Spleen (tissue), 11 donors: ENCODE results near the gene MBTPS1. TPM values are rescaled to one million over a fixed set of nuclear protein-coding genes. Genes with fewer than 3 reads are reported as not detected.

Experiments used
- DNase-seq: peaks from one replicate; pipeline ENCODE4 v3.0.0-alpha.2; 2020
- H3K27ac ChIP-seq, 8 donors: fragments of 200-600 bp; sonication (generic) in 7 of 8; 1 replicate in 4 of 8; 2 replicates in 4 of 8; pipeline versions ENCODE4 v1.5.0 to v1.8.0; 2016 to 2021; ENCODE audit warnings: inconsistent platforms in 4 of 8, mild to moderate bottlenecking in 4 of 8, moderate library complexity in 1 of 8
- H3K27me3 ChIP-seq, 7 donors: fragments of 200-600 bp; sonication (generic) in 6 of 7; replicated peaks in 1 of 7; 1 replicate in 4 of 7; 2 replicates in 3 of 7; pipeline versions ENCODE4 v1.5.0 to v1.8.0; 2016 to 2021; ENCODE audit warnings: inconsistent platforms in 3 of 7, mild to moderate bottlenecking in 1 of 7
- H3K36me3 ChIP-seq, 6 donors: fragments of 200-600 bp; sonication (generic) in 5 of 6; 1 replicate in 4 of 6; 2 replicates in 2 of 6; pipeline versions ENCODE4 v1.5.0 to v1.8.0; 2016 to 2021; ENCODE audit warnings: inconsistent platforms in 2 of 6
- H3K4me1 ChIP-seq, 6 donors: fragments of 200-600 bp; sonication (generic) in 5 of 6; 1 replicate in 3 of 6; 2 replicates in 3 of 6; pipeline versions ENCODE4 v1.5.0 to v1.8.0; 2016 to 2021; ENCODE audit warnings: inconsistent platforms in 3 of 6
- H3K4me3 ChIP-seq, 8 donors: fragments of 200-600 bp; sonication (generic) in 7 of 8; 1 replicate in 4 of 8; 2 replicates in 4 of 8; pipeline versions ENCODE4 v1.5.0 to v1.8.0; 2016 to 2021; ENCODE audit warnings: inconsistent platforms in 4 of 8, mild to moderate bottlenecking in 4 of 8, moderate library complexity in 2 of 8
- H3K9me3 ChIP-seq, 8 donors: fragments of 200-600 bp; sonication (generic) in 7 of 8; 1 replicate in 4 of 8; 2 replicates in 4 of 8; pipeline versions ENCODE4 v1.5.0 to v1.8.0; 2016 to 2021; ENCODE audit warnings: inconsistent platforms in 4 of 8
- CTCF ChIP-seq, 11 experiments: fragments of 200-600 bp in 7 of 11; fragments of 450-650 bp in 4 of 11; sonication (generic) in 4 of 11; IDR thresholded peaks in 8 of 11; conservative IDR thresholded peaks in 3 of 11; 1 replicate in 7 of 11; 2 replicates in 4 of 11; pipeline versions ENCODE4 v1.4.0 to v1.8.0; 2016 to 2021; ENCODE audit warnings: antibody characterized with exemption in 11 of 11, inconsistent platforms in 4 of 11, mild to moderate bottlenecking in 1 of 11
- POLR2A ChIP-seq, 3 donors: fragments of 450-650 bp; IDR thresholded peaks; one replicate each; pipeline ENCODE4 v1.5.1; 2017; ENCODE audit warnings: antibody characterized with exemption in 3 of 3, mild to moderate bottlenecking in 1 of 3
- POLR2AphosphoS5 ChIP-seq, 3 donors: sonication (generic); formaldehyde crosslinking; IDR thresholded peaks; one replicate each; pipeline ENCODE4 v1.5.1; 2017; ENCODE audit warnings: antibody characterized with exemption in 3 of 3
- WGBS, 5 donors: extraction: QIAGEN DNeasy Blood & Tissue Kit in 3 of 5; methylation state at CpG; one replicate each; pipeline versions ENCODE4 v1.1.5 to v1.1.7; 2013 to 2018; 5-methylcytosine and 5-hydroxymethylcytosine counted together
- intact Hi-C: fragments of 100-400 bp; cut with DNase I; formaldehyde crosslinking; loops from one replicate; pipeline ENCODE4 v1.15.0; 2023; ENCODE audit warnings: low total_unique reads
- polyA plus RNA-seq, 3 donors: library from polyadenylated mRNA; stranded (reverse); fragments of 200-250 nt; gene quantifications; one replicate each; pipeline ENCODE4 v1.2.1, GENCODE V29; 2013
- total RNA-seq, 7 donors: library from RNA; depleted of rRNA in 3 of 7; stranded (reverse); fragments of >200 nt in 3 of 7; fragmentation: NEBNext Ultra II Directional in 4 of 7; extraction: Animal tissue kit (Norgen Biotek cat#: 25700) in 4 of 7; gene quantifications; one replicate each; pipeline versions ENCODE4 v1.1.0 to v1.2.1, GENCODE V29; 2016 to 2021
- donor health status: healthy with polysubstance abuse.
- donor health status: DM: no; HTN: no; CAD: no; lungs with moderate emphysema.
- donor health status: DM: no; HTN: no; CAD: no.
- donor health status: Bipolar disorder and iron deficiency.
- donor health status: healthy.
- donor health status: DM: no; HTN: no; CAD: no.
- donor health status: DM: yes; HTN: yes; CAD: no.

The MBTPS1 gene
- total and polyA plus RNA-seq, 10 donors: 34.5 to 121 (median 91.1) TPM

- H3K4me3 ChIP-seq: no peak overlapping the region
- 89 to 96% (median 93%) methylated on average over 4 of the region's 4 CpGs for WGBS, 5 donors
- no peaks in the 10 kb centered on the region for H3K4me1 ChIP-seq
- peaks cover 0 to 30% (median 6%) of the 10 kb centered on the region in 7 donors for H3K27me3 ChIP-seq
- H3K27ac ChIP-seq: no peak overlapping the region
- no peaks in the 10 kb centered on the region for H3K9me3 ChIP-seq
- intact Hi-C loops: no loop called here
- DNase-seq: no peak
- no peaks in the 10 kb centered on the region for H3K36me3 ChIP-seq
- TF ChIP-seq CTCF (IDR thresholded peaks at IDR 0.05 in 8 of 11, conservative IDR thresholded peaks at IDR 0.05 in 3 of 11) (no peak), POLR2AphosphoS5 (IDR thresholded peaks at IDR 0.05) (no peak), POLR2A (IDR thresholded peaks at IDR 0.05) (no peak)
Measured at GRCh38 chr16:84155226-84155625, 38.5 kb upstream of the MBTPS1 start.

GRCh38 chr16:84153660-84154214 is 37.0 kb upstream of the MBTPS1 start:
- peak; percentile 13 for DNase-seq
- no peaks in the 10 kb centered on the region for H3K36me3 ChIP-seq
- 72 to 82% (median 80%) methylated on average over 8 of the region's 8 CpGs for WGBS, 5 donors
- H3K27me3 ChIP-seq: peaks cover 0 to 15% (median 0%) of the 10 kb centered on the region in 7 donors
- no peak for TF ChIP-seq POLR2A (IDR thresholded peaks at IDR 0.05)
- no peak for TF ChIP-seq POLR2AphosphoS5 (IDR thresholded peaks at IDR 0.05)
- TF ChIP-seq CTCF (IDR thresholded peaks at IDR 0.05 in 8 of 11, conservative IDR thresholded peaks at IDR 0.05 in 3 of 11): no peak
- H3K9me3 ChIP-seq: no peaks in the 10 kb centered on the region
- no peaks in the 10 kb centered on the region for H3K4me1 ChIP-seq
- no peak overlapping the region for H3K27ac ChIP-seq
- intact Hi-C loops: no loop called here
- no peak overlapping the region for H3K4me3 ChIP-seq

- TF ChIP-seq POLR2AphosphoS5 (IDR thresholded peaks at IDR 0.05): no peak
- TF ChIP-seq POLR2A (IDR thresholded peaks at IDR 0.05): no peak
- no peak for TF ChIP-seq CTCF (IDR thresholded peaks at IDR 0.05 in 8 of 11, conservative IDR thresholded peaks at IDR 0.05 in 3 of 11)
- peaks cover 0 to 1% (median 0%) of the 10 kb centered on the region in 6 donors for H3K4me1 ChIP-seq
- intact Hi-C loops: no loop called here
- no peak for DNase-seq
- WGBS, 5 donors: 81 to 87% (median 85%) methylated on average over 3 of the region's 3 CpGs
- H3K9me3 ChIP-seq: no peaks in the 10 kb centered on the region
- H3K27ac ChIP-seq: no peak overlapping the region
- peaks cover 0 to 7% (median 0%) of the 10 kb centered on the region in 7 donors for H3K27me3 ChIP-seq
- H3K4me3 ChIP-seq: no peak overlapping the region
- no peaks in the 10 kb centered on the region for H3K36me3 ChIP-seq
Measured at GRCh38 chr16:84150926-84151325, 34.2 kb upstream of the MBTPS1 start.

- peaks cover 0 to 10% (median 0%) of the 10 kb centered on the region in 7 donors for H3K27me3 ChIP-seq
- no peaks in the 10 kb centered on the region for H3K9me3 ChIP-seq
- no peak for TF ChIP-seq CTCF (IDR thresholded peaks at IDR 0.05 in 8 of 11, conservative IDR thresholded peaks at IDR 0.05 in 3 of 11)
- no peak for TF ChIP-seq POLR2A (IDR thresholded peaks at IDR 0.05)
- TF ChIP-seq POLR2AphosphoS5 (IDR thresholded peaks at IDR 0.05): peak; percentile 70 to 78 (median 70)
- peaks cover 5 to 36% (median 19%) of the 10 kb centered on the region in 6 donors for H3K4me1 ChIP-seq
- H3K36me3 ChIP-seq: no peaks in the 10 kb centered on the region
- DNase-seq: peak; percentile 98
- 0 to 1% (median 1%) methylated on average over 38 to 89 of the region's 89 CpGs for WGBS, 5 donors
- H3K27ac ChIP-seq: peak within 1 kb of the TSS; percentile 63 to 89 (median 84)
- H3K4me3 ChIP-seq: peak within 1 kb of the TSS; percentile 81 to 96 (median 90)
- intact Hi-C loops: no loop called here
Measured at GRCh38 chr16:84144859-84145639, 28.3 kb upstream of the MBTPS1 start, which contains the start of the genes DNAAF1 and HSDL1. Gene DNAAF1, plus strand, starts transcription at chr16:84145308. Its CDS starts 133 bp downstream, at chr16:84145441. Gene HSDL1, minus strand, starts transcription at chr16:84145177. Its CDS starts 13,856 bp downstream, at chr16:84131321.
